ENCODE results near the gene CHD1. TPM values are rescaled to one million over a fixed set of nuclear protein-coding genes. Genes with fewer than 3 reads are reported as not detected.

The CHD1 gene
- 24.5 to 27.0 TPM (median 24.6 TPM) in 3 replicates for total RNA-seq
- long read RNA-seq, full-length matches to known transcripts, result 7 of 13 reads
- long read RNA-seq, partial matches to known transcripts, result 4 of 13 reads
- long read RNA-seq, other reads (novel, unspliced or antisense), result 2 of 13 reads

DNA sequence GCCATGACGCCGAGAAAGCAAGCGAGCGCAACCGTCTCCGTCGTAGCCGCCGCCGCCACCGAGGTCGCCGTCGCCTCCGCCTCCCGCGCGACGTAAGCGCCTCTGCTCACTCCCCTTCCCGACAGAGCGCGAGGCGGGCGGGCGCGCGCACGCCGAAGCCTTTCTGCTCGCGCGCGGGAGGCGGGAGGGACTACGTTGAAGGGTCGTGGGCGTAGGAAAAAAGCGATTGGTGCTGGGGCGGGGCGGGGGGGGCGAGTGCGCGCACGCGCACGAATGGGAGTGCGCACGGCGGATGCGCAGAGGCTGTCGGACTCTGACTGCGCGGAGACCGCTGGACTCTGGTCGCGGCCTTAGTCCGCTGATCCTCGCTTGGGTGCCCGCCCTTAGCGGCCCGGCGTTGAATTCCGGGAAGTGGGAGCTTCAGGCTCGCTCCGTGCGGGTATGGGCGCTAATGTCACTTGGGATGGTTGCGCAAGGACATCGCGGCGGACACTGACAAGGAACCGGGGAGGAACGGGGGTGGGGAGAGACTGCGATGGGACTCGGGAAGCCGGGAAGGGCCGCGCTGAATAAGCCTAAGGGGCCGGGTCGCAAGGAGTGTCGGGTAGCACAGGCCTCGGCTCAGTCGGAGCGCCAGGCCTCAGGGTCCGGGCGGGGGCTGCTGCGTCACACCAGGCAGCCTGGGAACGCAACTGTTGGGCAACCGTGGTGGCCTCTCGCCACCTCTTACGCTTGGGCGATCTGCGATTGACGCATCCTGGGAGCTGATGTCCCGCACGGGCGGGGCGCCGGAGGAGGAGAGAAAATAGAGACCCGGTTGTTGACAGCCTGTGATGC, at the start of gene CHD1:
Gene CHD1 (minus strand): TSS at position 135 of the 837 bp plus-strand sequence. CDS start 2,621 bp downstream, outside the sequence.
- DNase-seq (ENCODE audit: low spot score), result peak; percentile 97
- H3K36me3 Mint-ChIP-seq (ENCODE audit: low read depth), result peaks cover 1% of the 10 kb centered on the region
- no peaks in the 10 kb centered on the region for H3K27me3 Mint-ChIP-seq (ENCODE audit: low read depth)
- H3K27ac Mint-ChIP-seq (ENCODE audit: unreplicated experiment), result peak within 1 kb of the TSS; percentile 100
- H3K9me3 Mint-ChIP-seq (ENCODE audit: low read depth), result no peaks in the 10 kb centered on the region
- H3K4me3 Mint-ChIP-seq (ENCODE audit: unreplicated experiment), result peak within 1 kb of the TSS; percentile 96
- peaks cover 36% of the 10 kb centered on the region for H3K4me1 Mint-ChIP-seq (ENCODE audit: low read depth)
- TF ChIP-seq, protein P1, sequence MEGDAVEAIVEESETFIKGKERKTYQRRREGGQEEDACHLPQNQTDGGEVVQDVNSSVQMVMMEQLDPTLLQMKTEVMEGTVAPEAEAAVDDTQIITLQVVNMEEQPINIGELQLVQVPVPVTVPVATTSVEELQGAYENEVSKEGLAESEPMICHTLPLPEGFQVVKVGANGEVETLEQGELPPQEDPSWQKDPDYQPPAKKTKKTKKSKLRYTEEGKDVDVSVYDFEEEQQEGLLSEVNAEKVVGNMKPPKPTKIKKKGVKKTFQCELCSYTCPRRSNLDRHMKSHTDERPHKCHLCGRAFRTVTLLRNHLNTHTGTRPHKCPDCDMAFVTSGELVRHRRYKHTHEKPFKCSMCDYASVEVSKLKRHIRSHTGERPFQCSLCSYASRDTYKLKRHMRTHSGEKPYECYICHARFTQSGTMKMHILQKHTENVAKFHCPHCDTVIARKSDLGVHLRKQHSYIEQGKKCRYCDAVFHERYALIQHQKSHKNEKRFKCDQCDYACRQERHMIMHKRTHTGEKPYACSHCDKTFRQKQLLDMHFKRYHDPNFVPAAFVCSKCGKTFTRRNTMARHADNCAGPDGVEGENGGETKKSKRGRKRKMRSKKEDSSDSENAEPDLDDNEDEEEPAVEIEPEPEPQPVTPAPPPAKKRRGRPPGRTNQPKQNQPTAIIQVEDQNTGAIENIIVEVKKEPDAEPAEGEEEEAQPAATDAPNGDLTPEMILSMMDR (IDR thresholded peaks at IDR 0.05), result no peak

DNA sequence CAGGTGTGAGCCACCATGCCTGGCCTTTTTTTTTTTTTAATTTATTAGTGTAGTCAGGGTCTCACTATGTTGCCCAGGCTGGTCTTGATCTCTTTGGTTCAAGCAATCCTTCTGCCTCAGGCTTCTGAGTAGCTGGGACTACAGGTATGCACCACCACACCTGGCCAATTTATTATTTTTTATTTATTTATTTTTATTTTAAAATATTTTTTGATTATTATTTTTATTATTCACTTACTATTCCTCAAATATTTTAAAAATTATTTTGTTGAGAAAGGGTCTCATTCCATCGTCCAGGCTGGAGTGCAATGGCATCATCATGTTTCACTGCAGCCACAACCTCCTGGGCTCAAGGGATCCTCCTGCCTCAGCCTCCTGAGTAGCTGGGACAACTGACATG, 49.7 kb upstream of the CHD1 start:
- Mint-ChIP-seq H3K36me3 (ENCODE audit: low read depth) (no peaks in the 10 kb centered on the region), H3K4me3 (ENCODE audit: unreplicated experiment) (no peak overlapping the region), H3K27ac (ENCODE audit: unreplicated experiment) (no peak overlapping the region), H3K4me1 (ENCODE audit: low read depth) (no peaks in the 10 kb centered on the region), H3K27me3 (ENCODE audit: low read depth) (no peaks in the 10 kb centered on the region), H3K9me3 (ENCODE audit: low read depth) (no peaks in the 10 kb centered on the region)
- no peak for DNase-seq (ENCODE audit: low spot score)
- TF ChIP-seq, protein P1 (IDR thresholded peaks at IDR 0.05), result no peak

DNA sequence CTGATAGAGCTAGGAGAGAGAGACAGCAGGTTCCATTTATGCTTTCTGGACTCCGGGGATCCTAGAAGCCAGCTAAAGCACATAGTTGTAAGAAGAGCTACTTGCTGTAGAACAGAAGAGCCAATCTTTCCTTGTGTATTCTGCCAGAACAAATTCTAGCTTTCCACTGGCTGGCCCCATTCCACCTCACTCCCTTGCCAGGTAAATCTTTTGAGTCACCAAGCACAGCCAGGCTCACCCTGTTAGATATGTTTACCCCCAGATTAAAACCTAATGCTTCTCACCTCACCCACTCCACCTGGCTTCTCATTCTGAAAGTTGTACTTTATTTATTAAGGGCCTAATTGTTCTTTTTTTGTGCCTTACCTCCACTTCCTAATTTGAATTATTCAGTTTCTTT, 48.9 kb upstream of the CHD1 start:
- Mint-ChIP-seq H3K36me3 (ENCODE audit: low read depth) (no peaks in the 10 kb centered on the region), H3K9me3 (ENCODE audit: low read depth) (no peaks in the 10 kb centered on the region), H3K4me3 (ENCODE audit: unreplicated experiment) (no peak overlapping the region), H3K27me3 (ENCODE audit: low read depth) (no peaks in the 10 kb centered on the region), H3K4me1 (ENCODE audit: low read depth) (no peaks in the 10 kb centered on the region), H3K27ac (ENCODE audit: unreplicated experiment) (no peak overlapping the region)
- DNase-seq (ENCODE audit: low spot score), result no peak
- TF ChIP-seq, protein P1 (IDR thresholded peaks at IDR 0.05), result no peak

DNA sequence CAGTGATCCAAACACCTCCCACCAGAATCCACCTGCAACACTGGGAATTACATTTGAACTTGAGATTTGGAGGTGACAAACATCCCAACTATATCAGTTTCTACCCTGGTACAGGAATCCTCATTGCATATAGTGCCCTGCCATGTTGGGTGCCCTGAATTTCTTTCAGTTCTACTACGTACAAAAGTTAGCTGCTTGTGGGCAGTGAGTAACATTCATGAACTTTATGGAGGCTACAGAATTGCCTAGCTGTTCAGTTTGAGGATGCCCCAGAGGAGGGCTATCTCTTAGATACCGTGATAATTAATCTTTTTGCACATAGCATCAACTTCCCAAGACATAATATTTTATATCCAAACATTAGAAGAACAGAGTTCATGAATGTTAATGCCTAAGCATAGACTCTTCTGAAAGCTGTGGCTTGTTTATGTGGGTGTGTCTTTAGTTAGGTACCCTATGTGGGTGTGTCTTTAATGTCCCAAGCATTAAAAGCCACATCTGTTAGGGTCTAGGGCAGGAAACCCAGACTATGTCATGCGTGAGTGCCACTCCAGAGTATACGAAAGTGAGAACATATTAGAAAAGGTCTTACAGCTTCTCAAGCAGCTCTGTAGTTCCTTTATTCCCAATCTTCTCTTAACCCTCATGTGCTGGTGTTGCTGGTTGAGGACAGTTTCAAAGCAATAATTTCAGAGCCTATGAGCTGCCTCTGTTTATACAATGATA, 47.0 kb upstream of the CHD1 start:
- H3K27ac Mint-ChIP-seq (ENCODE audit: unreplicated experiment), result no peak overlapping the region
- H3K9me3 Mint-ChIP-seq (ENCODE audit: low read depth), result no peaks in the 10 kb centered on the region
- H3K27me3 Mint-ChIP-seq (ENCODE audit: low read depth), result no peaks in the 10 kb centered on the region
- no peaks in the 10 kb centered on the region for H3K4me1 Mint-ChIP-seq (ENCODE audit: low read depth)
- TF ChIP-seq, protein P1 (IDR thresholded peaks at IDR 0.05), result no peak
- H3K36me3 Mint-ChIP-seq (ENCODE audit: low read depth), result no peaks in the 10 kb centered on the region
- DNase-seq (ENCODE audit: low spot score), result no peak
- no peak overlapping the region for H3K4me3 Mint-ChIP-seq (ENCODE audit: unreplicated experiment)

DNA sequence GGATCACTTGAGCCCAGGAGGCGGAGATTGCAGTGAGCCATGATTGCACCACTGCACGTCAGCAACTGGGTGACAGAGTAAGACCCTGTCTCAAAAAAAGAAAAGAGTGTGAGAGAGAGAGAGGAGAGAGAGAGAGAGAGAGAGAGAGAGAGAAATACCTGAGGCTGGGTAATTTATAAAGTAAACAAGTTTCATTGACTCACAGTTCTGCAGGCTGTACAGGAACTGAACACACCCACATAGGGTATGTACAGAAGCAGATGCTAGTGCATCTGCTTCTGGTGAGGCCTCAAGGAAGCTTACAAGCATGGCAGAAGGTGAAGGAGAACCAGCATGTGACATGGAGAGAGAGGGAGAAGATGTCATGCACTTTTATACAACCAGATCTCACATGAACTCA, 46.4 kb upstream of the CHD1 start:
- Mint-ChIP-seq H3K4me3 (ENCODE audit: unreplicated experiment) (no peak overlapping the region), H3K9me3 (ENCODE audit: low read depth) (no peaks in the 10 kb centered on the region), H3K36me3 (ENCODE audit: low read depth) (no peaks in the 10 kb centered on the region), H3K27me3 (ENCODE audit: low read depth) (no peaks in the 10 kb centered on the region), H3K27ac (ENCODE audit: unreplicated experiment) (no peak overlapping the region), H3K4me1 (ENCODE audit: low read depth) (no peaks in the 10 kb centered on the region)
- TF ChIP-seq, protein P1 (IDR thresholded peaks at IDR 0.05), result no peak
- DNase-seq (ENCODE audit: low spot score), result no peak
